Measurements from ENCODE around the gene SHISA7.
"Not testable (repeated sequence)": the region's sequence is repeated elsewhere in the genome, so short reads cannot be mapped to it uniquely, and the experiment has no call there.

SHISA7 gene

DNA sequence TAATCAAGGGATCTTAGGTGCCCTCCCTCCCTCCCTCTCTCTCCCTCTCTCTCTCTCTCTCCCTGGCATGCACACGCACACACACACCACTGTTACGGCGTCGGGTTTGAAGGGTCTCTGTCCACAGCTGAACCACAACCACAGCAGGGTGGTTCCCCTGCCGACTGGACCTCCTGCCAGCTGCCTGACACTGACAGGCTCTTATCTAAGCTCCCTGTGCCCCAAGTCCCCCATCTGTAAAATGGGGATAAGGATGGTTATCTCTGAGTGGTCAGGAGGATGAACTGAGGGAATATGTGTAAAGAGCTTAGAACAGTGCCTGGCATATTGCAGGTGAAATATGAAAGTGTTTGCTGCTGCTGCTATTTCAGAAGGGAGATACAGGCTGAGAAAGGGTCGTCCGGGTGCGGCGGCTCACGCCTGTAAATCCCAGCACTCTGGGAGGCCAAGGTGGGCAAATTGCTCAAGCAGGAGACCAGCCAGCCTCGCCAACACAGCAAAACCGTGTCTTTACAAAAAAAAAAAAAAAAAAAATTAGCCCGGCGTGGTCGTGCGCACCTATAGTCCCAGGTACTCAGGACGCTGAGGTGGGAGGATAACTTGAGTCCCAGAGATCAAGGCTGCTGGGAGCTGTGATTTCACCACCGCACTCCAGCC is 852 bp upstream of the SHISA7 start:
- no peak for DNase-seq

- no peak for DNase-seq
Measured at GRCh38 chr19:55442372-55442961, 633 bp downstream of the SHISA7 start.

GRCh38 chr19:55441692-55442321 is 1.3 kb downstream of the SHISA7 start:
- DNase-seq, result peak; percentile 50

DNA sequence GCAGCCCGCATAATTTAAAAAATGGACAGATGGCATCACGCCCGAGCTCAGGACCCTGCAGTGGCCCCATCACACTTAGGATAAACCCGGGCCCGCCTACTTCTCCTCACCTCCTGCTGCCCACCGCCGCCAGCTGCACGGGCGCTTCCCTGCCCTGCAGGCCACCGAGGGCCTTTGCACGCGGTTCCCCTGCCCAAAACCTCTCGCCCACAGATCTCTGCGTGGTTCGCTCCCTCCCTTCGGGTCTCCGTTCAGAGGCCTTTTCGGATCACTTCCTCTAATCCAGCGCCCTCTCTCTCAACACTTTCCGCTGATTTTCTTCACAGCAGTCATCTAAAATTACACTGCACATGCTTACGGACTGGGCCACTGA is 1.8 kb downstream of the SHISA7 start:
- no peak for DNase-seq

DNA sequence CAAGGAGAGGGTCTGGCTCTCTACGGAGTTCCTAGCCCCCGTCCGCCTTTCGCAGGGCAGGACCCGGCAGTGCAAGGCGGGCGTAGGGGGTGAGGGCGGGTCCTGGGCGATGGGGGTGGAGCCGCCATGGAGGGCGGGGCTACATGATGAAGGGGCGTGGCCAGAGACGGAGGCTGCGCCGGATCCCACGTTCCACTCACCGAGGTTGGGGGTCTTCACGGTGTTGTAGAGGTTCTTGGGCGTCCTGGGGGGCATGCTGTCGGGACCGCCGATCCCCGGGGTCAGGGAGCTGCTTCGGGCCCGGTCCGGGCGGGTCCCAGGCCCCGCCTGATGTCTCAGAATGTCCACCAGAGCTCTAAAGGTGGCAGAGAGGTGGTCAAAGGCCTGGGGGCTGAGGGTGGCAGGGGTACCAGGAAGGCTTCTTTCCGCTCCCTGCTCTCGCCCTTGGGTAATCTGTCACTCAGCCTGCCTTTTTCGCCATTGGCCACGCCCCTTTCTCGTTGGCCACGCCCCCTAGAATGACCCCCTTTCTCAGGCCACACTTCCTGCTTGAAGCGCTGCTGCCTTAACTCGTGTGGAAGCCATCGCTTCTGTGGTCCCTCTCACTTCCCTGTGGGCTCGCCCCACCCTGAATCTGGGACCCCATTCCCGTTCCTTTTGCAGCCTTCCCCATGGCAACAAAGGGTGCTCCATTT is 2.5 kb downstream of the SHISA7 start:
- DNase-seq, result peak; percentile 37

- DNase-seq, result no peak
Measured at GRCh38 chr19:55439052-55439451, 4.0 kb downstream of the SHISA7 start.

DNA sequence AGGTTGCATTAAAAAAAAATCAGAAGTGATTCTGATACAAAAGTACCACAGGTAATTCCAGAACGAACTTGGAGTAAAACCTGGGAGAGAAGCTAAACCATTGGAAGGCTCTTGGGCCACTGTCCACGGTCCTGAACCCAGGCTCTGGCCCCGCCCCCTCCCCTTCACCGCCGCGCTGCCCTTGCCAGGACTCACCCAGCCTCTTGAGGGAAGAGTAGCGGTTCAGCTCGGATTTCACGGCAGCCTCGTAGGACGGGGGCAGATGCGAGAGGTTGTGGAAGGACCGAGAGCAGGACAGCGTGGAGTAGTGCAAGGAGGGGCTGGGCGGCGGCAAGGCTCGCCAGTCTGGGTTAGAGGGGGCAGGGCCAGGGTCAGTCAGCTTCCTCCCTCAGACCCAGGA is 5.7 kb downstream of the SHISA7 start:
- DNase-seq, result peak; percentile 42

- DNase-seq, result no peak
Measured at GRCh38 chr19:55436847-55437246, 6.3 kb downstream of the SHISA7 start.

- DNase-seq, result no peak
Measured at GRCh38 chr19:55435020-55435419, 8.1 kb downstream of the SHISA7 start.

DNA sequence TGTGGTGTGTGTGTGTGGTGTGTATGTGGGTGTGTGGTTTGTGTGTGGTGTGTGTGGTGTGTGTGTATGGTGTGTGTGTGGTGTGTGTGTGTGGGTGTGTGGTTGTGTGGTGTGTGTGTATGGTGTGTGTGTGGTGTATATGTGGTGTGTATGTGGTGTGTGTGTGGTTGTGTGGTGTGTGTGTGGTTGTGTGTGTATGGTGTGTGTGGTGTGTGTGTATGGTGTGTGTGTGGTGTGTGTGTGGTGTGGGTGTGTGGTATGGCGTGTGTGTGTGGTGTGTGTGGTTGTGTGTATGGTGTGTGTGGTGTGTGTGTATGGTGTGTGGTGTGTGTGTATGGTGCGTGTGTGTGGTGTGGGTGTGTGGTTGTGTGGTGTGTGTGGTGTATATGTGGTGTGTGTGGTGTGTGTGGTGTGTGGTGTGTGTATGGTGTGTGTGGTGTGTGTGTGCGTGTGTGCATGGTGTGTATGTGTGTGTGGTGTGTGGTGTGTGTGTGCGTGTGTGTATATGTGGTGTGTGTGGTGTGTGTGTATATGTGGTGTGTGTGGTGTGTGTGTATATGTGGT is 8.7 kb downstream of the SHISA7 start:
- no peak for DNase-seq

DNA sequence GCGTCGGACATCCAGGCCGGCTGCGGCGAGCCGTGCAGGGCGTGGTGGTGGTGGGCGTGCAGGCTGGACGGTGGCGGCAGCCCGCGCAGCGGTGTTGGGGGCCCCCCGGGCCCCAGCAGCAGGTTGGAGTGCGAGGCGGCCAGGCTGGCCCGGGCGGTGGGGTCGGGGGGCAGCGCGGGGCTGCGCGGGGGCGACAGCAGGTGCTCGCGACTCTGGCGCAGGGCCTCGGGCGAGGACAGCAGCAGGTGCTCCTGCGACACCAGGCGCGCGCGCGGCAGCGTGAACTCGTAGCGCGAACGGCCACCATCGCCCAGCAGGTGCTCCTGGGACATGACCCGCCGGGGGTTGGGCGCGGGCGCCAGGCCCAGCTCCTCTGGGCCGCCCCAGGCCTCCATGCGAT is 9.8 kb downstream of the SHISA7 start:
- no peak for DNase-seq

- DNase-seq, result no peak
Measured at GRCh38 chr19:55432241-55432959, 10.7 kb downstream of the SHISA7 start.

DNA sequence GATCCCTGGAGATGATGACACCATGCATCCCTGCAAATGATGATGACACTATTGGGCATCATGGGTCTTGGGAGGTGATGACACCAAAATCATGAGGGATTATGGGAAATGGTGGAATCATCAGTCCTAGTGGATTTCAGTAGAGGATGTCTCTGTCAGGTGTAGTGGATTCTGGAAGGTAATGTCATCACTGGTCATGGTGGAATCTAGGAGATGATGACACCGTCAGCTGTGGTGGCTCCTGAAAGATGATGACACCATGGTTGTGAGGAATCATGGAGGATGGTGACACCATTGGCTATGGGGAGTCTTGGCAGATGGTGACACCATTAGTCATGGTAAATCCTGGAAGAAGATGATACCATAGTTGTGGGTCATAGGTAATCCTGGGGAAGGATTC is 11.9 kb downstream of the SHISA7 start:
- no peak for DNase-seq

- no peak for DNase-seq
Measured at GRCh38 chr19:55426042-55426441, 17.1 kb downstream of the SHISA7 start.

DNA sequence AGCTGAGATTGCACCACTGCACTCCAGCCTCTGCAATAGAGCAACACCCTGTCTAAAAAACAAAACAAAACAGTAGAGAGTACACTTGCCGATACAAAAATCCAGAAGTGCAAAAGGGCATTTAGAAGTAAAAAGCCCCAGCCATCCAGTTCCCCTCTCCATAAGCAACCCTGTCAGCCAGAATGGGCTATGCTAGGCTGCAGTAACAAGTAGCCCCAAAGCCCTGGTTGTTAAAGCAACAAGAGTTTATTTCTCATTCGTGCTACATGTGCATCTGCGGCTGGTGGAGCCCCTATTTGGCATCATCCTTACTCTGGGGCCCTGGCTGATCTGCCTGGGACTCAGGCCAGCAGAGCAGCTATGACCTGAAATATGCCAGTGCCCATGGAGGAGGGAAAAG is 18.6 kb downstream of the SHISA7 start:
- no peak for DNase-seq

GRCh38 chr19:55423225-55424005 is 19.7 kb downstream of the SHISA7 start:
- DNase-seq, result no peak

DNA sequence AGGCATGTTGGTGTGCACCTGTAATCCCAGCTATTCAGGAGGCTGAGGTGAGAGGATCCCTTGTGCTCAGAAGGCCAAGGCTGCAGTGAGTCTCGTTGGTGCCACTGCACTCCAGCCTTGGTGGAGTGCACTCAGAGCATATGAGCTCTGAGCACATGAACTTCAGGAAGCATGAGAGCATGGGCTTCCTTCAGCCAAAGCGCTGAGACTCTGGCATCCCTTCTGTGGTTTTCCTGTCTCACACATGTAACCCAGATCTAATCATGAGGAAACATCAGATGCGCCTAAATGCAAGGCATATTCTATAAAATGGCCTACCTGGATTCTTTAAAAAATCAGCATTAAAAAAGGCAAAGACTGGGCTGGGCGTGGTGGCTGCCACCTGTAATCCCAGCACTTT is 21.8 kb downstream of the SHISA7 start:
- DNase-seq, result not testable (repeated sequence)

- DNase-seq, result no peak
Measured at GRCh38 chr19:55419624-55420236, 23.4 kb downstream of the SHISA7 start.

DNA sequence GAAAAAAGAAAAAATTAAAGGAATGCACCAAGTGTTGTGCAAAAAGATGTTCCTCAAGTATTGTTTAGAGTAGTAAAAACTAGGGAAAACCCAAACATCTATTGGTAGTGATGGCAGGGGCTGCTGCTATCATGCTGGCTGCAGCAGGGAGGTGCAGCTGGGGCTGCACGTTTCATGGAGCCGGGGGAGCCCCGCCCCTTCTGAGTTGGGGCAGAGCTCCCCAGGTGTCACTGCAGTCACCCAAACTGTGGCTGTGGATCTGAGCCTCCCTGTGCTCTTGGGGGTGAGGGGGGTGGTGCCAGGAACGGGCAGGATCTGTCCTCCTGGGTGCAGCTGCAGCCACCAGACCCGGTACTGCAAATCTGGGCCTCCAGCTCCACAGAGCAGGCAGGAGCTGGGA is 24.0 kb downstream of the SHISA7 start:
- no peak for DNase-seq

GRCh38 chr19:55418185-55418584 is 24.9 kb downstream of the SHISA7 start:
- peak; percentile 63 for DNase-seq

DNA sequence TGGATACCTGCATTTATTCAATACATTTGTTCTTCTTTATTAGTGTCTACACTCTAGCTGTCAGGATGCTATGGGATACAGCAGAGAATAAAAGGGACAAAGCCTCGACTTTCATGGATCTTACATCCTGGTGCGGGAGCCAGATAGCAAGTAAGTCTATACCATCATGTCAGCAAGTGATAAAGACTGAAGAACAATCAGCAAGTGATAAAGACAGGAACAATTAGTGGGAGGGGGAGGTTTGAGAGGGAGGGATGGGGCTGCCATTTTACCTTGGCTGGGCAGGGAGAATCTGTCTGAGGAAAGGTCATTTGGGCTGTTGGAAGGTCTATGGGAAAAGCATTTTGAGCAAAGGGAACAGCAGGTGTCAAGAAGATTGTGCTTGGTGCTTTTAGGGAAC is 32.9 kb downstream of the SHISA7 start:
- no peak for DNase-seq

GRCh38 chr19:55409179-55409578 is 33.9 kb downstream of the SHISA7 start:
- not testable (repeated sequence) for DNase-seq
